ENCODE data around the gene NAPSA. TPM values are rescaled to one million over a fixed set of nuclear protein-coding genes. Genes with fewer than 3 reads are reported as not detected.

The NAPSA gene
- total and polyA plus RNA-seq, 9 of the 15 experiments (the other 6 are each of a cell fraction or from before 2014, with no cell fraction given) = 0.25 to 1.9 (median 0.69) TPM

DNA sequence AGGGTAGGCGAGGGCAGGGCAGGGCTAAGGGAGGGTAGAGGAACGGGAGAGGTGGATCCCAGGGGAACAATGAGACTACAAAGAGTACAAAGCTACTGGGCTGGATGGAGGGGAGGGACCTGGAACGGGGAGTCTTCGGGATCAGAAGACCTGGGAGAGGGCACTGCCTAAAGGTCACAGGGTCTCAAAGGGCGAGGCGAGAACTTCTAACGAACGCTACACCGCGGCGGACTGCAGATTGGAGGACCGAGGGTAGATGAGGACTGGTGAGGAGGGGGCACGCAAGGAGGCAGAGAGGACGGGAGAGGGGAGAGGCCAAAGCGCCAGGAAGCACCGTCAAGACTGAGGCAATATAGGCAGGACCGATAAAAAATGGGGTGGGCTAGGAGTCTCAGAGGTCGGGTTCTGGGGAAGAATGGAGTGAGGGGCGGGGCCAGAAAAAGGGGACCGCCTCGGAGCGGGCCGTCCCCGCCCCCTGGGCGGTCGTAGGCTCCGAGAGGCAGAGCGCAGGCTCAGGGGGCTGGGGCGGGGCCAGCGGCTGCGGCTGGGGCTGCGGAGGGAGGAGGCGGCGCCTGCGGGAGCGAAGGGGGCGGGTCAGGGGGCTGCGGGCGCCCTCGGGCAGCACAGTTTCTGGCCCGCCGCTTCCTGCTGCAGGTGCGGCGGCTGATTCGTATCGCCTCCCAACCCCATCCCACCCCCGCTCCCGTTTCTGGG, 34.9 kb downstream of the NAPSA start (continued):
- no peak for TF ChIP-seq CHD4 (IDR thresholded peaks at IDR 0.05; ENCODE audit: insufficient read depth, insufficient replicate concordance, low read depth, low read length, poor library complexity, severe bottlenecking)
- no peak for TF ChIP-seq ZNF431 (CRISPR knock-in tag; IDR thresholded peaks at IDR 0.05)
- TF ChIP-seq MAZ (CRISPR knock-in tag; conservative IDR thresholded peaks at IDR 0.05 in 1 of 2, IDR thresholded peaks at IDR 0.05 in 1 of 2) = peak; percentile 58 to 68; a peak in 2 of 4 replicates
- no peak for TF ChIP-seq NCOA4 (IDR thresholded peaks at IDR 0.05; ENCODE audit: partially characterized antibody)
- TF ChIP-seq, protein P1, sequence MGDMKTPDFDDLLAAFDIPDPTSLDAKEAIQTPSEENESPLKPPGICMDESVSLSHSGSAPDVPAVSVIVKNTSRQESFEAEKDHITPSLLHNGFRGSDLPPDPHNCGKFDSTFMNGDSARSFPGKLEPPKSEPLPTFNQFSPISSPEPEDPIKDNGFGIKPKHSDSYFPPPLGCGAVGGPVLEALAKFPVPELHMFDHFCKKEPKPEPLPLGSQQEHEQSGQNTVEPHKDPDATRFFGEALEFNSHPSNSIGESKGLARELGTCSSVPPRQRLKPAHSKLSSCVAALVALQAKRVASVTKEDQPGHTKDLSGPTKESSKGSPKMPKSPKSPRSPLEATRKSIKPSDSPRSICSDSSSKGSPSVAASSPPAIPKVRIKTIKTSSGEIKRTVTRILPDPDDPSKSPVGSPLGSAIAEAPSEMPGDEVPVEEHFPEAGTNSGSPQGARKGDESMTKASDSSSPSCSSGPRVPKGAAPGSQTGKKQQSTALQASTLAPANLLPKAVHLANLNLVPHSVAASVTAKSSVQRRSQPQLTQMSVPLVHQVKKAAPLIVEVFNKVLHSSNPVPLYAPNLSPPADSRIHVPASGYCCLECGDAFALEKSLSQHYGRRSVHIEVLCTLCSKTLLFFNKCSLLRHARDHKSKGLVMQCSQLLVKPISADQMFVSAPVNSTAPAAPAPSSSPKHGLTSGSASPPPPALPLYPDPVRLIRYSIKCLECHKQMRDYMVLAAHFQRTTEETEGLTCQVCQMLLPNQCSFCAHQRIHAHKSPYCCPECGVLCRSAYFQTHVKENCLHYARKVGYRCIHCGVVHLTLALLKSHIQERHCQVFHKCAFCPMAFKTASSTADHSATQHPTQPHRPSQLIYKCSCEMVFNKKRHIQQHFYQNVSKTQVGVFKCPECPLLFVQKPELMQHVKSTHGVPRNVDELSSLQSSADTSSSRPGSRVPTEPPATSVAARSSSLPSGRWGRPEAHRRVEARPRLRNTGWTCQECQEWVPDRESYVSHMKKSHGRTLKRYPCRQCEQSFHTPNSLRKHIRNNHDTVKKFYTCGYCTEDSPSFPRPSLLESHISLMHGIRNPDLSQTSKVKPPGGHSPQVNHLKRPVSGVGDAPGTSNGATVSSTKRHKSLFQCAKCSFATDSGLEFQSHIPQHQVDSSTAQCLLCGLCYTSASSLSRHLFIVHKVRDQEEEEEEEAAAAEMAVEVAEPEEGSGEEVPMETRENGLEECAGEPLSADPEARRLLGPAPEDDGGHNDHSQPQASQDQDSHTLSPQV (IDR thresholded peaks at IDR 0.05) = no peak
- TF ChIP-seq GATAD2A (IDR thresholded peaks at IDR 0.05) = no peak
- TF ChIP-seq, protein P2, sequence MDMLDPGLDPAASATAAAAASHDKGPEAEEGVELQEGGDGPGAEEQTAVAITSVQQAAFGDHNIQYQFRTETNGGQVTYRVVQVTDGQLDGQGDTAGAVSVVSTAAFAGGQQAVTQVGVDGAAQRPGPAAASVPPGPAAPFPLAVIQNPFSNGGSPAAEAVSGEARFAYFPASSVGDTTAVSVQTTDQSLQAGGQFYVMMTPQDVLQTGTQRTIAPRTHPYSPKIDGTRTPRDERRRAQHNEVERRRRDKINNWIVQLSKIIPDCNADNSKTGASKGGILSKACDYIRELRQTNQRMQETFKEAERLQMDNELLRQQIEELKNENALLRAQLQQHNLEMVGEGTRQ (CRISPR knock-in tag; IDR thresholded peaks at IDR 0.05) = no peak
- no peak for TF ChIP-seq ZNF707 (CRISPR knock-in tag; conservative IDR thresholded peaks at IDR 0.05)
- 0 out of 2 replicates have a peak, but pooled peaks have one; percentile 4 for TF ChIP-seq LCOR (CRISPR knock-in tag; IDR thresholded peaks at IDR 0.05)
- TF ChIP-seq, protein P3, sequence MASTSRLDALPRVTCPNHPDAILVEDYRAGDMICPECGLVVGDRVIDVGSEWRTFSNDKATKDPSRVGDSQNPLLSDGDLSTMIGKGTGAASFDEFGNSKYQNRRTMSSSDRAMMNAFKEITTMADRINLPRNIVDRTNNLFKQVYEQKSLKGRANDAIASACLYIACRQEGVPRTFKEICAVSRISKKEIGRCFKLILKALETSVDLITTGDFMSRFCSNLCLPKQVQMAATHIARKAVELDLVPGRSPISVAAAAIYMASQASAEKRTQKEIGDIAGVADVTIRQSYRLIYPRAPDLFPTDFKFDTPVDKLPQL (IDR thresholded peaks at IDR 0.05; ENCODE audit: extremely low read depth, insufficient read length) = no peak
- TF ChIP-seq NRF1 (conservative IDR thresholded peaks at IDR 0.05 in 1 of 2, IDR thresholded peaks at IDR 0.05 in 1 of 2) = peak; percentile 93
- TF ChIP-seq PRMT5 (CRISPR knock-in tag; IDR thresholded peaks at IDR 0.05) = no peak
- TF ChIP-seq, protein P4, sequence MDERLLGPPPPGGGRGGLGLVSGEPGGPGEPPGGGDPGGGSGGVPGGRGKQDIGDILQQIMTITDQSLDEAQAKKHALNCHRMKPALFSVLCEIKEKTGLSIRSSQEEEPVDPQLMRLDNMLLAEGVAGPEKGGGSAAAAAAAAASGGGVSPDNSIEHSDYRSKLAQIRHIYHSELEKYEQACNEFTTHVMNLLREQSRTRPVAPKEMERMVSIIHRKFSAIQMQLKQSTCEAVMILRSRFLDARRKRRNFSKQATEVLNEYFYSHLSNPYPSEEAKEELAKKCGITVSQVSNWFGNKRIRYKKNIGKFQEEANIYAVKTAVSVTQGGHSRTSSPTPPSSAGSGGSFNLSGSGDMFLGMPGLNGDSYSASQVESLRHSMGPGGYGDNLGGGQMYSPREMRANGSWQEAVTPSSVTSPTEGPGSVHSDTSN (CRISPR knock-in tag; IDR thresholded peaks at IDR 0.05; ENCODE audit: low read depth) = no peak
- TF ChIP-seq, protein P4 (tag; conservative IDR thresholded peaks at IDR 0.05; ENCODE audit: low read depth) = no peak
- no peak for TF ChIP-seq KLF16 (IDR thresholded peaks at IDR 0.05)
- peak; percentile 33; the same call in 1 of the 2 replicates for TF ChIP-seq MTA3 (IDR thresholded peaks at IDR 0.05; ENCODE audit: borderline replicate concordance)
- no peak for TF ChIP-seq MAFF (IDR thresholded peaks at IDR 0.05; ENCODE audit: low read length)
- TF ChIP-seq, protein P5, sequence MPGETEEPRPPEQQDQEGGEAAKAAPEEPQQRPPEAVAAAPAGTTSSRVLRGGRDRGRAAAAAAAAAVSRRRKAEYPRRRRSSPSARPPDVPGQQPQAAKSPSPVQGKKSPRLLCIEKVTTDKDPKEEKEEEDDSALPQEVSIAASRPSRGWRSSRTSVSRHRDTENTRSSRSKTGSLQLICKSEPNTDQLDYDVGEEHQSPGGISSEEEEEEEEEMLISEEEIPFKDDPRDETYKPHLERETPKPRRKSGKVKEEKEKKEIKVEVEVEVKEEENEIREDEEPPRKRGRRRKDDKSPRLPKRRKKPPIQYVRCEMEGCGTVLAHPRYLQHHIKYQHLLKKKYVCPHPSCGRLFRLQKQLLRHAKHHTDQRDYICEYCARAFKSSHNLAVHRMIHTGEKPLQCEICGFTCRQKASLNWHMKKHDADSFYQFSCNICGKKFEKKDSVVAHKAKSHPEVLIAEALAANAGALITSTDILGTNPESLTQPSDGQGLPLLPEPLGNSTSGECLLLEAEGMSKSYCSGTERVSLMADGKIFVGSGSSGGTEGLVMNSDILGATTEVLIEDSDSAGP (CRISPR knock-in tag; IDR thresholded peaks at IDR 0.05) = no peak

Data from K562 (cell line).